NCI-H82 (cell line): ENCODE results near the gene LYPLAL1.
"Not testable (repeated sequence)": the region's sequence is repeated elsewhere in the genome, so short reads cannot be mapped to it uniquely, and the experiment has no call there.

Experiments used
- DNase-seq: peaks from one replicate; lab custom pipeline; 2025; lab: John Stamatoyannopoulos, UW

Gene LYPLAL1

GRCh38 chr1:219163401-219163954 lies 10.2 kb upstream of the LYPLAL1 start:
- DNase-seq = no peak

- DNase-seq = no peak
Observed at GRCh38 chr1:219171192-219171935, 2.3 kb upstream of the LYPLAL1 start.

GRCh38 chr1:219172821-219173220 lies 857 bp upstream of the LYPLAL1 start:
- no peak for DNase-seq

- no peak for DNase-seq
Observed at GRCh38 chr1:219173434-219173757, 282 bp upstream of the LYPLAL1 start.

- peak; percentile 92 for DNase-seq
Observed at GRCh38 chr1:219174460-219175211, 958 bp downstream of the LYPLAL1 start.

- no peak for DNase-seq
Observed at GRCh38 chr1:219175212-219175564, 1.5 kb downstream of the LYPLAL1 start.

GRCh38 chr1:219176168-219176567 lies 2.5 kb downstream of the LYPLAL1 start:
- peak; percentile 11 for DNase-seq

GRCh38 chr1:219177363-219177762 lies 3.7 kb downstream of the LYPLAL1 start:
- DNase-seq = no peak

GRCh38 chr1:219177940-219178339 lies 4.3 kb downstream of the LYPLAL1 start:
- no peak for DNase-seq

GRCh38 chr1:219179293-219179692 lies 5.6 kb downstream of the LYPLAL1 start:
- DNase-seq = no peak

- no peak for DNase-seq
Observed at GRCh38 chr1:219184337-219184736, 10.7 kb downstream of the LYPLAL1 start.

- no peak for DNase-seq
Observed at GRCh38 chr1:219185486-219186117, 11.9 kb downstream of the LYPLAL1 start.

- no peak for DNase-seq
Observed at GRCh38 chr1:219188331-219188803, 14.7 kb downstream of the LYPLAL1 start.

- no peak for DNase-seq
Observed at GRCh38 chr1:219189021-219189824, 15.5 kb downstream of the LYPLAL1 start.

GRCh38 chr1:219189952-219190351 lies 16.3 kb downstream of the LYPLAL1 start:
- DNase-seq = no peak

GRCh38 chr1:219190605-219191004 lies 16.9 kb downstream of the LYPLAL1 start:
- DNase-seq = no peak

- not testable (repeated sequence) for DNase-seq
Observed at GRCh38 chr1:219195833-219196232, 22.2 kb downstream of the LYPLAL1 start.

- DNase-seq = no peak
Observed at GRCh38 chr1:219201656-219202055, 28.0 kb downstream of the LYPLAL1 start.

- DNase-seq = no peak
Observed at GRCh38 chr1:219202567-219202966, 28.9 kb downstream of the LYPLAL1 start.

GRCh38 chr1:219206350-219206749 lies 32.7 kb downstream of the LYPLAL1 start:
- no peak for DNase-seq

GRCh38 chr1:219209578-219209977 lies 35.9 kb downstream of the LYPLAL1 start:
- no peak for DNase-seq

- DNase-seq = no peak
Observed at GRCh38 chr1:219210067-219210466, 36.4 kb downstream of the LYPLAL1 start.
